IPS-NIHi7 (cell line): ENCODE results near the gene SYTL3.
"Not testable (repeated sequence)": the region's sequence is repeated elsewhere in the genome, so short reads cannot be mapped to it uniquely, and the experiment has no call there.

ENCODE experiments used
- DNase-seq: peaks from one replicate; pipeline ENCODE4 v3.0.0; 2012; ENCODE audit warnings: mixed read lengths; ENCODE audit errors: extremely low spot score

The SYTL3 gene

GRCh38 chr6:158621694-158622544 lies 27.9 kb upstream of the SYTL3 start:
- DNase-seq: no peak

- no peak for DNase-seq
Observed at GRCh38 chr6:158622545-158623190, 27.2 kb upstream of the SYTL3 start.

GRCh38 chr6:158624684-158625682 lies 24.9 kb upstream of the SYTL3 start:
- DNase-seq: no peak

GRCh38 chr6:158625881-158626305 lies 24.0 kb upstream of the SYTL3 start:
- DNase-seq: no peak

DNA sequence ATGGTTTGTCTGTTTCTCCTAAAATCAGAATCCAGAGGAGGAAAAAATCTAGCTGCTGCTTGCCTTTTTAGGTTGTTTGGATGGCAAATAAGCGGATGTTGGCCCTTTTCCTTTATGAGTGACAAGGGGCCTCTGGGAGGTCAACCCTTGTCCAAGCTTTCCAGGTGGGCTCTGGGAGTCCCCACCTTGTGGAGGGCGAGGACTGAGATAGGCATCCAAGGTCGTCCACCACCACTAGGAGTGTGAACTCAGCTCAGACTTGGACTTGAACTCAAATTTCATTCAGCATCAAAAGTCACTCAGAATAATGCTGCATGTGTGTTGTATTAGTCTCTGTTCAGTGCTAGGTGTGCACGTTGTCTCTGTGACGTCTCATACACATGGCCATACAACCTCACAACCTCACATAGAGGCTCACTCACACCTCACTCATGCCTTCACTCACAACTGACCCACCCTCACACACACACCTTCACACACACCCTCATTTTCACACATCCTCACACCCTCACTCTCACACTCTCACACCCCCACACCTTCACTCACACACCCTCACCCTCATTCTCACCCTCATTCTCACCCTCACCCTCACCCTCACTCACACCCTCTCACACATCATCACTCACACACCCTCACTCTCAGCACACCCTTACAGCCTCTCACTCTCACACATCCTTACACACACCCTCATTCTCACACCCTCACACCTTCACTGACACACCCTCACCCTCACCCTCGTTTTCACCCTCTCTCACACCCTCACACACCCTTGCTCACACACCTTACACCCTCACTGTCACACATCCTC lies 23.3 kb upstream of the SYTL3 start:
- no peak for DNase-seq

GRCh38 chr6:158627168-158627939 lies 22.5 kb upstream of the SYTL3 start:
- DNase-seq: no peak

- DNase-seq: no peak
Observed at GRCh38 chr6:158627940-158628211, 22.0 kb upstream of the SYTL3 start.

DNA sequence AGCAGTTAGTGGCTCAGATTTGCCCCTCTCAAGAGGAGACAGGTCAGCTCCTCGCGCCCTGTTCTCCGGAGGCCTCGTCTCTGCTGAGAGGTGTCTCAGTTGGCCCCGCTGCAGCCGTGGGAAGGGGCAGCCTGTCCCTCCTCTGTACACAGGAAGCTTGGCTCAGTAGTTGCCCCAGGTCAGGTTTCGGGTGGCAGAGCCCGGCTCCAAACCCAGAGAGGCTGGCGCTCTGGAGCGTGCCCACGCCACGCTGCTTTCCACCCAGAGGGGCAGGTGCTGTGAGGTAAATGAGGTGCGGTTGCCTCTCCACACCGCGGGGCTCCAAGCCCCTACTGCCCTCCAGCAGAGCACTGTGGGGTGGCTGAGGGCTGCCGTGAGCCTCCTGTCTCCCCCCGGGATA lies 21.3 kb upstream of the SYTL3 start:
- DNase-seq: no peak

- peak; percentile 64 for DNase-seq
Observed at GRCh38 chr6:158629367-158630221, 20.3 kb upstream of the SYTL3 start.

DNA sequence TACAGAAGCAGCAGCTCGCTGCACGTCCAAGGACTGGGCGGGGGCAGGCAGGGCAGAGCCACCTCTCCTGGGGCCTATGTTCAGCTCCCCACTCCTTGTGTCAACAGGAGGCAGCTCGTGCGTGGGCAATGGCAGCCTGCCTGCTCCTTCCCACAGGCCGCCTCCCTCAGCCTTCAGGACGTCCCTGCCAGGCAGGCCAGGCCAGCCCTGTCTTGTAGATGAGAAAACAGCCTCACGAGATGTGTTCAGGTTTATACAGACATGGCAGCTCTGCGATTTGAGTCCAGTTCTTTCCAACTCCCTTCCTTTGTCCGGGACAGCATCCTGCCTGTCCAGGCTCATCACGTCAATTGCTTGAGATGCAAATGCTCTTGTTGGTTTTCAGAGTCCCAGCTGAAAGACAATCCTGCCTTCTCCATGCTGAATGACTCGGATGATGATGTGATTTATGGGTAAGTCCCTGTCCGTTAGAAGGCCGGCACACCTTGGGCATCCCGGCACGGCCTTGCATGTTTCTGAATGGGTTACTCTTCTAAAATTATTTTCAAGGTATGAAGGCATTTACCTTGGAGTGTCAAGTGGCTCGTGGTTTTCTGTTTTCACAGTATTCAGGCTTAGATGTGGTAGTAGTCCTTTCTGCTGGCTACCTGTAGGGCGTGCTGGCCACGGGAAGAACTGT lies 18.8 kb upstream of the SYTL3 start:
- no peak for DNase-seq

DNA sequence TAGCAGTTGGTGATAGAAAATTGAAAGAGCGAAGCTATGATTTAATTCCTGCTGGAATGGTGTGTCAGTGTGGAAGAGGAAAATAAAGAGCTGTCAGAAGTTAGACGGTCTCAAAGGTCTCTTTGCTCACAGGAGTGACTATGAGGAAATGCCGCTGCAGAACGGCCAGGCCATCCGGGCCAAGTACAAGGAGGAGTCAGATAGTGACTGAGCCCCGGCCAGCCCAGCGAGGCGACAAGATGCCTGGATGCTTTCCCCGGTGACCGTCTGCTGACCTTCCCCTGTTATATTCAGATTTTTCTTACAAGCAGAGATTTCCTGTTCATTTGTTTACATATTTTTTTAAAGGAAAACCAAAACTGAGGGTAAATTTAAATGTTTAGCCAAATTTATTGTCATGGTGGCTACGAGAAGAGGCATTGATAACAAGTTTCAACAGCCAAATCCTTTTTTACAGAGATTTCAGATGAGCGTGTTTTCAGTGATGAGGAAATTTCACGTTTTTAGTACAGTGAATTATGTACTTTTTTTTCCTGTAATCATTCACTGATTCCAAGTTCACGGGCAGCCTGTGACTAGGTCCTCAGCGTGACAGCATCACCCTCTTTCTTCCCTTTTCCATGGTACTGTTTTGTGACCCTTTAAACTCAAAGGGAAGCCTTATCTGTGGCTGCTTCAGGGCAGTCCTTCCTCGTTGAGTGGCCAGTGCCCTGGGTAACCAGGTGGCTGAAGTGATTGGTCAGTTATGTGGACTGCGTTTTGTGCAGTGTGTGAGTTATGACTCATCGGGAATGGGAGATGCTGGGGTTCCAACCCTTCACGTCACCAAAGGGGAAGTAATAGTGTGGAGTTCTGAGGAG lies 17.9 kb upstream of the SYTL3 start:
- no peak for DNase-seq

DNA sequence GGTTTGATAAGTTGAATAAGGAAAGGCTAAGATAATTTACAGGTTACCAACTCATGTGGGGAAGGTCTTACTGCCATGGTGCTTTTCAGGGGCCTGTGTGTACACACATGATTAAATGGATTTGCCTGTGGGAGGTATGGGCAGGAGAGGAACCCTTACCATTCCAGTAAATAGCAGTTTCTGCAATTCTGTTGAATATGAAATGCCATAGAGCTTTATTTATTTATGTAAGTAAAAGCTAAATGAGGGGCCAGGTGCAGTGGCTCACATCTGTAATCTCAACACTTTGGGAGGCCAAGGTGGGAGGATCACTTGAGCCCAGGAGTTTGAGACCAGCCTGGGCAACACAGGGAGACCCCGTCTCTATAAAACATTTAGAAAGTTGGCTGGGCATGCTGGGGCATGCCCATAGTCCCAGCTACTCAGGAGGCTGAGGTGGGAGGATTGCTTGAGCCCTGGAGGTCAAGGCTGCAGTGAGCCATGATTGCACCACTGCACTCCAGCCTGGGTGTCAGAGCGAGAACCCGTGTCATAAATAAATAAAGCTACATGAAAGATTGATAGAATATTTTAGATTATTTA lies 17.2 kb upstream of the SYTL3 start:
- not testable (repeated sequence) for DNase-seq

DNA sequence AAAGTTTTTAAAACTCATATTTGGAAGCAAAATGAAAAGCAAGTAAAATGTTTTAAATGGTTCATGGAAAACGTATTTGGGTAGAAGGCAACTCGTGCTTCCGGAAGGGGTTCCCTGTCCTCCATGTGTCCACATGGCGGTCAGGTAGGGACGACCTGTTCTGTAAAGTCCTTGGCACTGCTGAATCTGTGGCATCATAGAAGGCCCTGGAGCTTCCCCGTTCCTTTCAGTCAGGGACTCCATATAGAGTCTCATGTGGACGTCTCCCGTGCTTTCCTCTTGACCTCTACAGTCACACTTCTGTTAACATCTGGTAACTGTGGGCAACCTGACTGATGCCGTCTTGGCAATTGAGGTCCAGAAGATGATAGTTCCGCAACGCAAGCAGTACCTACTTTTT lies 16.7 kb upstream of the SYTL3 start:
- DNase-seq: no peak

GRCh38 chr6:158634695-158635426 lies 15.0 kb upstream of the SYTL3 start:
- DNase-seq: no peak

- no peak for DNase-seq
Observed at GRCh38 chr6:158635427-158636073, 14.3 kb upstream of the SYTL3 start.

DNA sequence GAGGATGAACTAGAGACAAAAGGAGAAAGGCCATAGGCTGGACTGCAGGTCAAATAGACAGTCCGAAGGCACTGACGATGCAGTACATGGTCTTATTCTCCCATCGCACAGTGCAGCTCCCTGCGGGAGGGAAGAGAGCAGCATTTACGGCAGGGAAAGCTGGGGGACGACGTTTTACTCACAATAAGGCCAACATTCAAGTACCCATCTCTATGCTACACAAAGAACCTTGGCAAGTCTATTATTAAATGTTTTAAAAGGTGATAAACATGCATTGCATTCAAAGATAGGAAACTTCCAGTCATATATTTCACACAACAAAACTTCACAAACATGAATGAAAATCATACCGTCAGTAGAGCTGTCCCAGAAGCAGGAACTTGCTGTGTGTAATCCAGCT lies 13.1 kb upstream of the SYTL3 start:
- DNase-seq: no peak
